ENCODE data around the gene PSG11.
"Not testable (repeated sequence)": the region's sequence is repeated elsewhere in the genome, so short reads cannot be mapped to it uniquely, and the experiment has no call there.

The PSG11 gene

GRCh38 chr19:43002948-43003347 lies 23.3 kb downstream of the PSG11 start:
- H3K27ac ChIP-seq, result not testable (repeated sequence)

GRCh38 chr19:42996161-42996560 lies 30.1 kb downstream of the PSG11 start:
- H3K27ac ChIP-seq, result not testable (repeated sequence)

GRCh38 chr19:42992029-42992604 lies 34.2 kb downstream of the PSG11 start:
- not testable (repeated sequence) for H3K27ac ChIP-seq

- TF ChIP-seq CTCF (conservative IDR thresholded peaks at IDR 0.05), result no peak
- TF ChIP-seq ZFX (IDR thresholded peaks at IDR 0.05), result no peak
- no peak overlapping the region for H3K27ac ChIP-seq
Measured at GRCh38 chr19:42989851-42990250, 36.4 kb downstream of the PSG11 start.

- H3K27ac ChIP-seq, result not testable (repeated sequence)
Measured at GRCh38 chr19:42989186-42989585, 37.1 kb downstream of the PSG11 start.

- not testable (repeated sequence) for H3K27ac ChIP-seq
Measured at GRCh38 chr19:42988206-42988605, 38.1 kb downstream of the PSG11 start.

- TF ChIP-seq CTCF (conservative IDR thresholded peaks at IDR 0.05), result no peak
- TF ChIP-seq ZFX (IDR thresholded peaks at IDR 0.05), result no peak
- no peak overlapping the region for H3K27ac ChIP-seq
Measured at GRCh38 chr19:42985588-42985987, 40.7 kb downstream of the PSG11 start.

- not testable (repeated sequence) for H3K27ac ChIP-seq
Measured at GRCh38 chr19:42982111-42982510, 44.2 kb downstream of the PSG11 start.

- not testable (repeated sequence) for H3K27ac ChIP-seq
Measured at GRCh38 chr19:42971451-42971850, 54.8 kb downstream of the PSG11 start.

GRCh38 chr19:42965176-42965575 lies 61.1 kb downstream of the PSG11 start:
- TF ChIP-seq CTCF (conservative IDR thresholded peaks at IDR 0.05) (no peak), ZFX (IDR thresholded peaks at IDR 0.05) (no peak)
- no peak overlapping the region for H3K27ac ChIP-seq

GRCh38 chr19:42961119-42961518 lies 65.2 kb downstream of the PSG11 start:
- no peak for TF ChIP-seq CTCF (conservative IDR thresholded peaks at IDR 0.05)
- TF ChIP-seq ZFX (IDR thresholded peaks at IDR 0.05), result no peak
- H3K27ac ChIP-seq, result no peak overlapping the region

All from C4-2B (cell line).